Effector memory CD8-positive, alpha-beta T cell (primary cell): ENCODE measurements around the gene HOMER3.
A peak's percentile ranks its signal among the peaks of the same experiment; 100 is the strongest.

Experiments used
- ATAC-seq: fragments of 150-1000 bp; cut with Tn5 transposase; replicated peaks from 2 replicates; pipeline ENCODE4 v1.10.0; 2021; ENCODE audit warnings: mild to moderate bottlenecking, moderate library complexity
- DNase-seq, 3 experiments: peaks; one replicate each; pipeline ENCODE4 v3.0.0; 2021
- H3K27ac Mint-ChIP-seq, 2 donors: one replicate each; pipeline ENCODE4 v1.8.0; 2022; ENCODE audit warnings: mild to moderate bottlenecking in 2 of 2, mixed read lengths in 2 of 2, moderate library complexity in 2 of 2
- H3K27me3 Mint-ChIP-seq, 2 donors: one replicate each; pipeline ENCODE4 v1.8.0; 2022; ENCODE audit warnings: mixed read lengths in 2 of 2
- H3K36me3 Mint-ChIP-seq: one replicate; pipeline ENCODE4 v1.8.0; 2022; ENCODE audit warnings: mild to moderate bottlenecking, moderate library complexity, mixed read lengths; ENCODE audit not compliant: insufficient read depth
- H3K4me1 Mint-ChIP-seq, 2 donors: one replicate each; pipeline ENCODE4 v1.8.0; 2022; ENCODE audit warnings: low read depth in 2 of 2, mixed read lengths in 2 of 2
- H3K4me3 Mint-ChIP-seq, 2 donors: one replicate each; pipeline ENCODE4 v1.8.0; 2022; ENCODE audit warnings: mild to moderate bottlenecking in 2 of 2, mixed read lengths in 2 of 2, moderate library complexity in 2 of 2
- H3K9me3 Mint-ChIP-seq, 2 donors: one replicate each; pipeline ENCODE4 v1.8.0; 2022; ENCODE audit warnings: mixed read lengths in 2 of 2

HOMER3 gene

GRCh38 chr19:18886972-18887371, 54.0 kb downstream of the HOMER3 start:
- Mint-ChIP-seq H3K27me3 (peaks cover 9 to 25% of the 10 kb centered on the region in 2 donors), H3K36me3 (no peaks in the 10 kb centered on the region), H3K4me3 (no peak overlapping the region), H3K9me3 (no peaks in the 10 kb centered on the region), H3K27ac (no peak overlapping the region), H3K4me1 (peaks cover 0 to 3% of the 10 kb centered on the region in 2 donors)
- no peak for DNase-seq
- no peak for ATAC-seq

DNA sequence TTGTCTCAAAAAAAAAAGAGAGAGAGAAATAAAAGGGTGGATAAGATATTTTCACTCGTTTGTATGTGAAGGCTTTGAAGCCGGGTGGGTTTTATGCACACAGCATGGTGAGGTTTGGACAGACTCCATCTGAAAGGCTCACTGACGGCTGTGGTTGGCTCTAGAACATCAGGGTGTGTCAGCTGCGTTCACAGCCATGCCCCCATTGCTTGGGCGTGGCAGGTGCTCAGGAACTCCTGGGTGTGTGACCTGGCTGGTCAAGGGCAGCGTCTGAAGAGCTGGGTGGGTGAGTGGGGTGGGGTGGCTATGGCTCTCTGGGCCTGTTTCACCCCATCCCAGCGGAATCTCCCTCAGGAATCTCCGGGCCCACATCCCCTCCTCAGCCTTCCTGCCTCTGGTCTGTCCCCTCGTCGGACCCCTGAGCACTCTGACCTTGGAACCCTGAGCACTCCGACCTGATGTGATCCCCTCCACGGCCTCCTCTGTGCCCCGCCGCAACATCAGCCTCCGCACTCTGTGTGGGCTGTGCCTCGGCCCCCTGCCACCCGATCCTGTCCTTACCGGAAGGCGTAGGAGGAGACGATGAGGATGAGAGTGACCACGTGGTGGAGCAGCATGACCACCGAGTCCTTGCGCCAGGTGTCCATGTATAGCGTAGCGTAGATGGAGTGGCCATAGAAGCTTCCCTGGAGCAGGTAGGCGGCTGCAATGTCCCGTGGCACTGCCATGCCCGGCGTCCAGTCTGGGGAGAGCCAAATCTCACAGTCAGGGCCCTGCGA, 57.3 kb downstream of the HOMER3 start:
- Mint-ChIP-seq H3K9me3 (no peaks in the 10 kb centered on the region), H3K27me3 (peaks cover 9 to 10% of the 10 kb centered on the region in 2 donors), H3K4me1 (peaks cover 0 to 5% of the 10 kb centered on the region in 2 donors), H3K36me3 (no peaks in the 10 kb centered on the region), H3K27ac (no peak overlapping the region), H3K4me3 (no peak overlapping the region)
- DNase-seq (no peak), ATAC-seq (no peak)

DNA sequence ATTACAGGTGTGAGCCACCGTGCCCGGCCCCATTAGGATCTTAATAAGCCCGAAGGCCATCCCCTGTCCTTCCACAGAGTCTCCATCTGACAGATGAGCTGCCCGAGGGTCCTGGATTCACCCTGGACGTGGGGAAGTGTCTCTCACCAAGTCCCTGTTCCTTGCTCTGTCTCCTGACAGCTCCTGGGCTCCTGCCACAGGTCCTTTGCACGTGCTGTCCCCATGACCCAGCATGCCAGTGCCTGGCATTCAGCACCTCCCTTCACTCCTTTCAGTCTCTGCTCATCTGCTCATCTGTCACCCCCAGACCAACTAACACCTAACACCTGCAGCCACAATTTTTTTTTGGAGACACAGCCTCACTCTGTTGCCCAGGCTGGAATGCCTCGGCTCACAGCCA, 59.5 kb downstream of the HOMER3 start:
- ATAC-seq, result no peak
- peak overlapping the region in 1 of 2 donors; percentile 69 for H3K27ac Mint-ChIP-seq
- H3K27me3 Mint-ChIP-seq, result peaks cover under 1 to 2% of the 10 kb centered on the region in 2 donors
- no peak for DNase-seq
- no peak overlapping the region for H3K4me3 Mint-ChIP-seq
- H3K9me3 Mint-ChIP-seq, result no peaks in the 10 kb centered on the region
- H3K36me3 Mint-ChIP-seq, result no peaks in the 10 kb centered on the region
- peaks cover 0 to 5% of the 10 kb centered on the region in 2 donors for H3K4me1 Mint-ChIP-seq

DNA sequence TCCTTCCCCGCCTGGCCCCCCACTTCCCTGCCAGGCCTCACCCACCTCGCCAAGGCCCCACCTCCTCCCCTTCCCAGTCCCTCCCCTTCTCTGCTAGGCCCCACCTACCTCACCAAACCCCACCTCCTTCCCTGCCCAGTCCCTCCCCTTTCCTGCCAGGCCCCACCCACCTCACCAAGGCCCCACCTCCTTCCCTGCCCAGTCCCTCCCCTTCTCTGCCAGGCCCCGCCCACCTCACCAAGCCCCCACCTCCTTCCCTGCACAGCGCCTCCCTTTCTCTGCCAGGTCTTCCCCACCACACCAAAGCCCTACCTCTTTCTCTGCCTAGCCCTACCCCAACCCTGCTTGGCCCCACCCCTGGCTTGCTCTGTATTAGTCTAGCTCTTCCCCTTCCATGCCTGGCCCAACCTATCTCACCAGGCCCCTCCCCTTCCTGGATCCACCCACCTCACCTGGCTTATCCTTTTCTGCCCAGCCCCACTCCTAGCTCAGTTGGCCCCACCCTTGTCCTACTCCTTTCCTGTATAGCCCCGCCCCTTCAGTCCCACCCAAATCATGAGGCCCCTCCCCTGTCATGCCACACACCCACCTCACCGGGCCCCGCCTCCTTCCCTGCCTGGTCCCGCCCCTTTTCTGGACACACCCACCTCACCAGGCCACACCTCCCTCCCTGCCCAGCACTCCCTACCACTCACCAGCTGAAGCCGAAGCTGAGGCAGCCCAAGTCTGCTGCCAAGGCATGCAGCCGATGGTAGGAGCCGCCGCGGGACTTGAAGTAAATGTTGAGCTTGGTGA, 61.2 kb downstream of the HOMER3 start:
- Mint-ChIP-seq H3K9me3 (no peaks in the 10 kb centered on the region), H3K36me3 (no peaks in the 10 kb centered on the region), H3K27ac (peak overlapping the region in 1 of 2 donors; percentile 41), H3K4me3 (no peak overlapping the region), H3K27me3 (no peaks in the 10 kb centered on the region), H3K4me1 (peaks cover 0 to 5% of the 10 kb centered on the region in 2 donors)
- ATAC-seq (peak; percentile 66), DNase-seq (no peak)
